Calu3 (cell line): ENCODE results near the gene CYP2W1. TPM values are rescaled to one million over a fixed set of nuclear protein-coding genes. Genes with fewer than 3 reads are reported as not detected.

Source experiments
- BruUV-seq: library from RNA; stranded (reverse); fragments of 400-500 nt; replicated peaks from 2 replicates; lab custom pipeline; 2021; lab: Mats Ljungman, UMichigan
- CTCF ChIA-PET: fragments of 300-600 bp; sonication (Branson Sonifier 250); formaldehyde crosslinking; loops from one replicate; lab custom pipeline; 2022; ENCODE audit warnings: antibody characterized with exemption; lab: Charles Lee
- DNase-seq: peaks from one replicate; pipeline ENCODE4 v3.0.0; 2022
- H3K27ac Mint-ChIP-seq: one replicate; pipeline ENCODE4 v1.8.0; 2022; ENCODE audit warnings: mixed read lengths; ENCODE audit not compliant: unreplicated experiment
- H3K27me3 Mint-ChIP-seq: one replicate; pipeline ENCODE4 v1.8.0; 2022; ENCODE audit warnings: mixed read lengths; ENCODE audit not compliant: unreplicated experiment
- H3K36me3 Mint-ChIP-seq: one replicate; pipeline ENCODE4 v1.8.0; 2022; ENCODE audit warnings: mild to moderate bottlenecking, moderate library complexity, mixed read lengths; ENCODE audit not compliant: insufficient read depth, unreplicated experiment
- H3K4me1 Mint-ChIP-seq: one replicate; pipeline ENCODE4 v1.8.0; 2022; ENCODE audit warnings: mild to moderate bottlenecking, low read depth, mixed read lengths; ENCODE audit not compliant: unreplicated experiment
- H3K4me3 Mint-ChIP-seq: one replicate; pipeline ENCODE4 v1.8.0; 2022; ENCODE audit warnings: mild to moderate bottlenecking, low read depth, moderate library complexity, mixed read lengths; ENCODE audit not compliant: unreplicated experiment
- H3K9me3 Mint-ChIP-seq: one replicate; pipeline ENCODE4 v1.8.0; 2022; ENCODE audit warnings: low read depth, mixed read lengths; ENCODE audit not compliant: unreplicated experiment
- CTCF ChIP-seq: fragments of 200-600 bp; IDR thresholded peaks from one replicate; pipeline ENCODE4 v1.8.0; 2022; ENCODE audit warnings: antibody characterized with exemption; ENCODE audit not compliant: unreplicated experiment
- intact Hi-C: fragments of 100-400 bp; cut with micrococcal nuclease; formaldehyde crosslinking; loops from one replicate; pipeline ENCODE4 v1.10.0; 2022; ENCODE audit not compliant: unreplicated experiment
- total RNA-seq: library from RNA; stranded (reverse); gene quantifications from 2 replicates; pipeline ENCODE4 v1.2.3, GENCODE V29; 2022

The CYP2W1 gene
- total RNA-seq, 1 experiment from 2014 or later = 0.71 TPM

GRCh38 chr7:978049-978346 is 5.0 kb upstream of the CYP2W1 start:
- BruUV-seq = no TSS peak
- DNase-seq = no peak
- intact Hi-C loops = no loop called here
- TF ChIP-seq CTCF = no peak
- peaks cover 26% of the 10 kb centered on the region for H3K4me1 Mint-ChIP-seq
- H3K4me3 Mint-ChIP-seq = peak overlapping the region; percentile 93
- peaks cover 51% of the 10 kb centered on the region for H3K36me3 Mint-ChIP-seq
- H3K9me3 Mint-ChIP-seq = no peaks in the 10 kb centered on the region
- no peaks in the 10 kb centered on the region for H3K27me3 Mint-ChIP-seq
- CTCF ChIA-PET = interaction anchor here (0.6 to 2.5 kb wide), 9 partner anchors 10 to 234 kb away, joined by 3 to 21 read pairs (median 6); no protein-coding TSS in a partner anchor
- peak overlapping the region; percentile 80 for H3K27ac Mint-ChIP-seq

GRCh38 chr7:978416-979091 is 4.4 kb upstream of the CYP2W1 start:
- H3K27me3 Mint-ChIP-seq = no peaks in the 10 kb centered on the region
- no TSS peak for BruUV-seq

GRCh38 chr7:979151-979550 is 3.8 kb upstream of the CYP2W1 start:
- peaks cover 41% of the 10 kb centered on the region for H3K36me3 Mint-ChIP-seq
- H3K4me1 Mint-ChIP-seq = peaks cover 26% of the 10 kb centered on the region
- BruUV-seq = no TSS peak
- H3K27me3 Mint-ChIP-seq = no peaks in the 10 kb centered on the region
- no peaks in the 10 kb centered on the region for H3K9me3 Mint-ChIP-seq
- DNase-seq = no peak
- TF ChIP-seq CTCF = no peak
- CTCF ChIA-PET = interaction anchor here (2.5 kb wide), 1 partner anchor 14 kb away, joined by 21 read pairs; no protein-coding TSS in a partner anchor
- intact Hi-C loops = no loop called here
- no peak overlapping the region for H3K27ac Mint-ChIP-seq
- H3K4me3 Mint-ChIP-seq = no peak overlapping the region

More at GRCh38 chr7:978416-979091, 4.4 kb upstream of the CYP2W1 start:
- intact Hi-C loops = no loop called here
- DNase-seq = no peak
- no peak for TF ChIP-seq CTCF
- CTCF ChIA-PET = interaction anchor here (1.0 to 2.5 kb wide), 7 partner anchors 10 to 198 kb away, joined by 4 to 21 read pairs (median 7); no protein-coding TSS in a partner anchor
- H3K4me1 Mint-ChIP-seq = peaks cover 26% of the 10 kb centered on the region
- H3K4me3 Mint-ChIP-seq = peak overlapping the region; percentile 93
- H3K9me3 Mint-ChIP-seq = no peaks in the 10 kb centered on the region
- H3K27ac Mint-ChIP-seq = peak overlapping the region; percentile 80
- H3K36me3 Mint-ChIP-seq = peaks cover 46% of the 10 kb centered on the region

GRCh38 chr7:979886-980571 is 3.0 kb upstream of the CYP2W1 start:
- TF ChIP-seq CTCF = no peak
- intact Hi-C loops = no loop called here
- Mint-ChIP-seq H3K4me3 (no peak overlapping the region), H3K36me3 (peaks cover 34% of the 10 kb centered on the region), H3K9me3 (no peaks in the 10 kb centered on the region), H3K27ac (no peak overlapping the region), H3K4me1 (peaks cover 26% of the 10 kb centered on the region), H3K27me3 (no peaks in the 10 kb centered on the region)
- CTCF ChIA-PET = no interaction called here
- BruUV-seq = no TSS peak
- no peak for DNase-seq
